Smooth muscle cell (in vitro differentiated cells): Measurements from ENCODE around the gene ZNHIT1. TPM values are rescaled to one million over a fixed set of nuclear protein-coding genes. Genes with fewer than 3 reads are reported as not detected.

ENCODE experiments used
- DNase-seq: peaks from one replicate; lab custom pipeline; 2025; ENCODE audit not compliant: unreplicated experiment; lab: John Stamatoyannopoulos, UW
- H2AFZ ChIP-seq: fragments of 200-600 bp; sonication (generic); 2 replicates; pipeline ENCODE4 v1.6.0; 2016; ENCODE audit warnings: antibody characterized with exemption, low read depth, mild to moderate bottlenecking
- H3F3A ChIP-seq: fragments of 200-600 bp; sonication (generic); 2 replicates; pipeline ENCODE4 v1.6.0; 2017; ENCODE audit warnings: antibody characterized with exemption, low read depth
- H3K27ac ChIP-seq: fragments of 200-600 bp; sonication (generic); 2 replicates; pipeline ENCODE4 v1.5.1; 2016; ENCODE audit warnings: low read depth, mild to moderate bottlenecking
- H3K27me3 ChIP-seq: fragments of 200-600 bp; sonication (generic); 2 replicates; pipeline ENCODE4 v1.6.1; 2016; ENCODE audit warnings: low read depth, mild to moderate bottlenecking
- H3K36me3 ChIP-seq: fragments of 200-600 bp; sonication (generic); 2 replicates; pipeline ENCODE4 v1.5.1; 2016; ENCODE audit warnings: low read depth
- H3K4me1 ChIP-seq: fragments of 200-600 bp; sonication (generic); 2 replicates; pipeline ENCODE4 v1.5.1; 2016; ENCODE audit warnings: low read depth
- H3K4me2 ChIP-seq: fragments of 200-600 bp; sonication (generic); 2 replicates; pipeline ENCODE4 v1.6.0; 2016; ENCODE audit warnings: mild to moderate bottlenecking
- H3K4me3 ChIP-seq: fragments of 200-600 bp; sonication (generic); 2 replicates; pipeline ENCODE4 v1.5.1; 2016; ENCODE audit warnings: mild to moderate bottlenecking
- H3K79me2 ChIP-seq: fragments of 200-600 bp; sonication (generic); 2 replicates; pipeline ENCODE4 v1.6.0; 2016; ENCODE audit warnings: low read depth, mild to moderate bottlenecking
- H3K9ac ChIP-seq: fragments of 200-600 bp; sonication (generic); 2 replicates; pipeline ENCODE4 v1.6.0; 2016; ENCODE audit warnings: low read depth
- H3K9me3 ChIP-seq: fragments of 200-600 bp; sonication (generic); replicated peaks from 2 replicates; pipeline ENCODE4 v1.5.1; 2016; ENCODE audit warnings: low read depth
- H4K20me1 ChIP-seq: fragments of 200-600 bp; sonication (generic); 2 replicates; pipeline ENCODE4 v1.6.0; 2016; ENCODE audit warnings: low read depth
- WGBS: methylation state at CpG from one replicate; pipeline ENCODE4 v1.1.7; 2016; ENCODE audit warnings: low lambda C conversion rate; 5-methylcytosine and 5-hydroxymethylcytosine counted together
- polyA plus RNA-seq: library from polyadenylated mRNA; unstranded; fragments of >200 nt; fragmentation: Nextera tagmentation; extraction: Ambion mirVana; gene quantifications from 2 replicates; pipeline ENCODE4 v1.2.1, GENCODE V29; 2016
- total RNA-seq: library from RNA; depleted of rRNA; stranded (reverse); fragments of >200 nt; gene quantifications from 2 replicates; pipeline ENCODE4 v1.2.3, GENCODE V29; 2014
- TF ChIP-seq, protein P1 (sequence below): fragments of 200-600 bp; sonication (generic); IDR thresholded peaks from 2 replicates; pipeline ENCODE4 v1.5.1; 2017; ENCODE audit warnings: borderline replicate concordance, mild to moderate bottlenecking, antibody characterized with exemption; ENCODE audit not compliant: insufficient read depth, poor library complexity, severe bottlenecking

Gene ZNHIT1
- total and polyA plus RNA-seq, 2 experiments from 2014 or later = 100 to 123 TPM

DNA sequence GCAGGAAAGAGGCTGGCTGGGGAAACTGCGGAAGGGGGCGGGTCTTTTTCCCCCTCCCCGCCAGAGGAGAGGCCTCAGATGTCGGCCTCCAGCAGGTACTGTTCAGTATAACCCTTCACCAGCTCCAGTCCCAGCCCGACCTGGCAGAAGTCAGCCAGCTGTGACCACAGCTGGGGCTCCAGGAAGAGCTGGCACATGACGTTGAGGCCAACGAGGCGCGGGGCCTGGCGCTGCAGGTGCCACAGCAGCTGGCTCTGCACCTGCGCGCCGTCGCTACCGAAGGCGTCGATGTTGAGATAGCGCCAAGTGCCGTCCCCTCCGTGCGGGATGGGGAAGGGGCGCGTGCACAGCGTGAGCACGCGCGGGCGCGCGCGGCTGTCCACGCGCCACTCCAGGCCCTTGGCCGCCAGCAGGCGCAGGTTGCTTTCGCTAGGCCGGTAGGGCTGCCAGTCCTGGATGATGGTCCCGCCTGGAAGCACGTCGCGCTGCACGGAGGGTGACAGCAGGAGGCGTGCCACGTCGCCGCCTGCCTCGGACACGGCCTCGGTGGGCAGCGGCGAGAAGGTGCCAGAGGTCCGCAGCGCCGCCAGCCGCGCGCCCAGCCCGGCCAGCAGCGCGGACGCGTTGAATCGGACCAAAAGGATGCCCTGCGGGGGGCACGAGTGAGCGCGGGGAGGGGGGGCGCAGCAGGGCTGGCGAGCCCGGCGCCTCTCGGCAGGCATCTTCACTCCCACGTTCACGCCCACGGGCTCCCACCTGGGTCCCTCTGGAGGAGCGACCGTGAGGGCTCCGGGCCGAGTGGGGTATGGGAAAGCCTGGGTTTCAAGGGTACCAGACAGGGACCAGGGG, 45.7 kb upstream of the ZNHIT1 start:
- Histone ChIP-seq H3K4me2 (peak overlapping the region; percentile 63), H3K36me3 (no peaks in the 10 kb centered on the region), H3K9me3 (no peaks in the 10 kb centered on the region), H2AFZ (no peak overlapping the region), H3K9ac (no peak overlapping the region), H3K27ac (no peak overlapping the region), H3K4me1 (peaks cover 21% of the 10 kb centered on the region), H3K79me2 (no peaks in the 10 kb centered on the region), H3K4me3 (no peak overlapping the region), H3F3A (peaks cover 10% of the 10 kb centered on the region), H3K27me3 (peaks cover 85% of the 10 kb centered on the region), H4K20me1 (no peaks in the 10 kb centered on the region)
- 3% methylated on average over 76 of the region's 79 CpGs for WGBS
- DNase-seq = no peak
- TF ChIP-seq, protein P1, sequence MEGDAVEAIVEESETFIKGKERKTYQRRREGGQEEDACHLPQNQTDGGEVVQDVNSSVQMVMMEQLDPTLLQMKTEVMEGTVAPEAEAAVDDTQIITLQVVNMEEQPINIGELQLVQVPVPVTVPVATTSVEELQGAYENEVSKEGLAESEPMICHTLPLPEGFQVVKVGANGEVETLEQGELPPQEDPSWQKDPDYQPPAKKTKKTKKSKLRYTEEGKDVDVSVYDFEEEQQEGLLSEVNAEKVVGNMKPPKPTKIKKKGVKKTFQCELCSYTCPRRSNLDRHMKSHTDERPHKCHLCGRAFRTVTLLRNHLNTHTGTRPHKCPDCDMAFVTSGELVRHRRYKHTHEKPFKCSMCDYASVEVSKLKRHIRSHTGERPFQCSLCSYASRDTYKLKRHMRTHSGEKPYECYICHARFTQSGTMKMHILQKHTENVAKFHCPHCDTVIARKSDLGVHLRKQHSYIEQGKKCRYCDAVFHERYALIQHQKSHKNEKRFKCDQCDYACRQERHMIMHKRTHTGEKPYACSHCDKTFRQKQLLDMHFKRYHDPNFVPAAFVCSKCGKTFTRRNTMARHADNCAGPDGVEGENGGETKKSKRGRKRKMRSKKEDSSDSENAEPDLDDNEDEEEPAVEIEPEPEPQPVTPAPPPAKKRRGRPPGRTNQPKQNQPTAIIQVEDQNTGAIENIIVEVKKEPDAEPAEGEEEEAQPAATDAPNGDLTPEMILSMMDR = no peak

DNA sequence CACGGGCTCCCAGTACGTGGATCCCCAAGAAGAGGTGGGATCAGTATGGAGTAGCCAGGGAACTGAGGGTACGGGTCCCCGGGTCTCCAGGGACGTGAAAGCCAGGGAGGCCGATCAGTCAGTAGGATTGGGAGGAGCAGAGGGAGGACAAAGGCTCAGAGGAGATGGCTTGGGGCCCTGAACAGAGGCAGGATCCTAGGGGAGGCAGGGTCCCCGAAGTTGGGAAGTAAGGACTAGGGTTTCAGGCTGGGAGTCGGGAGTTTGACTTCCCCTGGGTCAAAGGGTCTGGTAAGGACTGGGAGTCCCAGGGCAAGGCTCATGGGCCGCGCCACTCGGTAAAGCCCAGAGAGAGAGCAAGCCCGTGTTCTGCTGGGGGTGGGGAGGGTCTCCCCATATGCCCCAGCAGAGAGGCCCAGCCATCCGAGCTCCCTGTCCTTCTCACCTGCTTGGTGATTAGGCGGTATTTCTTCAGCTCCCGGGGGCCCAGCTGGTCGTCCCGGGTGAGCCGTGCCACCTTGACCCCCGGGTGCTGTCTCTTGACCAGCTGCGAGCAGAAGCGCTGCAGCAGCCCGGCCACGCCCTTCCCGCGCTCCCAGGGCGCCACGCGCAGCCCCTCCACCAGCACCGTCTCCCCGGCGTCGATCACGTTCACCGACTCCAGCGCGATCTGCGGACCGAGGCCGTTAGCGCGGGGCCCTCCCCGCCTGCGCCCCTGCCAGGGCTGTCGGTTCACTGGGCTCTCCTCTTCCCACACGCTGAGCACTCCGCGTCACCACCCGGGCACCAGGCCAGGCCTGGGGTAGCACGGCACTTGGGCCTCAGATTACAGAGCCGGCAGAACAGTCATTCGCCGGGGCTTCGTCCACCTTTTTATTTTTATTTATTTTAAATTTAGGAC, 44.9 kb upstream of the ZNHIT1 start:
- peaks cover 89% of the 10 kb centered on the region for H3K27me3 ChIP-seq
- no peak overlapping the region for H3K27ac ChIP-seq
- peak; percentile 48 for DNase-seq
- peaks cover 20% of the 10 kb centered on the region for H3K4me1 ChIP-seq
- no peaks in the 10 kb centered on the region for H4K20me1 ChIP-seq
- peak overlapping the region; percentile 14 for H3K4me3 ChIP-seq
- H3K9me3 ChIP-seq = no peaks in the 10 kb centered on the region
- no peaks in the 10 kb centered on the region for H3K36me3 ChIP-seq
- no peak overlapping the region for H3K9ac ChIP-seq
- peaks cover 4% of the 10 kb centered on the region for H3F3A ChIP-seq
- peak overlapping the region; percentile 81 for H3K4me2 ChIP-seq
- 9% methylated on average over 53 of the region's 53 CpGs for WGBS
- TF ChIP-seq, protein P1 = no peak
- no peak overlapping the region for H2AFZ ChIP-seq
- H3K79me2 ChIP-seq = no peaks in the 10 kb centered on the region

DNA sequence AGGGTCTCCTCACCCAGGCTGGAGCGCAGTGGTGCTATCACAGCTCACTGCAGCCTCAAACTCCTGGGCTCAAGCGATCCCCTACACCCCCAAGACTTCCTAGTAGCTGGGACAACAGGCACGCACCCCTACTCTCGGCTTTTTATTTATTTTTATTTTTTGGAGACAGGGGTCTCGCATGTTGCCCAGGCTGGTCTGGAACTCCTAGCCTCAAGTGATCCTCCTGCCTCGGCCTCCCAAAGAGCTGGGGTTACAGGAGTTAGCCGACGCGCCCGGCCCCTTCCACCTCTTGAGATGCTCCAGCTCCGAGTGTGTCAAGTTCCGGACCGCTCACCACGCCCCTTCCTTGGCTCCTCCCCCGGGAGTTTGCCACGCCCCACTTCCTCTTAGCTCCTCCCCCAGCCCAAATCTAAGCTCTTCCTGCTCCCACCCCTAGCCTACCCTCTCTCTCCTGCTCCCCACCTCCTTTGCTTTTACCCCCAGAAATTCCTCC, 44.2 kb upstream of the ZNHIT1 start:
- H3K36me3 ChIP-seq = no peaks in the 10 kb centered on the region
- H2AFZ ChIP-seq = no peak overlapping the region
- H3K4me2 ChIP-seq = peak overlapping the region; percentile 81
- TF ChIP-seq, protein P1 = no peak
- no peaks in the 10 kb centered on the region for H3K9me3 ChIP-seq
- H3F3A ChIP-seq = no peaks in the 10 kb centered on the region
- no peak overlapping the region for H3K9ac ChIP-seq
- no peak for DNase-seq
- no peaks in the 10 kb centered on the region for H4K20me1 ChIP-seq
- peak overlapping the region; percentile 14 for H3K4me3 ChIP-seq
- H3K27ac ChIP-seq = no peak overlapping the region
- WGBS = 14% methylated on average over 9 of the region's 16 CpGs
- H3K4me1 ChIP-seq = peaks cover 20% of the 10 kb centered on the region
- H3K79me2 ChIP-seq = no peaks in the 10 kb centered on the region
- H3K27me3 ChIP-seq = peaks cover 90% of the 10 kb centered on the region
